ENCODE results near the gene HIVEP1. TPM values are rescaled to one million over a fixed set of nuclear protein-coding genes. Genes with fewer than 3 reads are reported as not detected.

The HIVEP1 gene
- total and polyA plus RNA-seq, 2 of the 13 experiments (the other 11 are each of a cell fraction or from before 2014, with no cell fraction given) = 7.4 to 9.9 TPM

DNA sequence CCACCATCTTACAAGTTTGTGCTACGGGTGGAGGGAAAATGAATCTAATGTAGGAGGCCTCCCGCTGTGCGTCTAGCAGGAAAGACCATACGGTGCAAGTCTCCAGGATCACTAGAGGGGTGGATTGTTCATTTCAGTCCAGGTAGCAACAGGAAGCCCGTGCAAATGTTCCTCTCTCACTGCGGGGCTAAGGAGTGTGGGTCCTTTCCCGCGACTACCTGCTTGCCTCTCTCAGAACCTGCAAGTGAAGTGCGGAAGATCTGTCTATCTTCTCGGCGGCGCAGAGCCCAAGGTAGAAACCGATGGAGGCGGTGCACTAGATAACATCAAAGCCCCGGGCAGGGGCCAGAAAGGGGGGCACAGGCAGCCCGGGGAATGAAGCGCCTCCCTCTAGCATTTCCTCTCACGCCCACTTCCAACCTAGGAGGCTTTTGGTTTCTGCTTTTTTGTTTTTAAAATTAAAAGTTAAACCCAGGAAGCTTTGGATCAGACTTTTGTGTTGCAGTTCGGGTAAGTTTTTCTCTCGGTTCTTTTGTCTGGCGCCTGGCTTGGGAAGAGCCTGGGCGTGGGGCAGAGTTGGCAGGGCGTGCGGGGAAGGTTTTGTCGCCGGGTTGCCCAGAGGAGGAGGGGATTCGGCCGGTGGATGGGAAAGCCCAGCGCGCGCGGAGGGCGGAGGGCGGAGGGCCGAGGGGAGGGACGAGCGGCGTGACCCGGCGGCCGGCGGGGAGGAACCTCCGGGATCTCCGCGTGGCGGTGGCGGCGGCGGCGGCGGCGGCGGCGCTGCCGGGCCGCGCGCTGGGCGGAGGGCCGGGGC lies 3.5 kb upstream of the HIVEP1 start (continued):
- TF ChIP-seq SRSF4 (IDR thresholded peaks at IDR 0.05; ENCODE audit: low read depth, low read length, poor library complexity, severe bottlenecking) (no peak), ZNF660 (CRISPR knock-in tag; IDR thresholded peaks at IDR 0.05; ENCODE audit: borderline replicate concordance, low read depth) (no peak), GRHL1 (CRISPR knock-in tag; conservative IDR thresholded peaks at IDR 0.05) (no peak), CBX1 (IDR thresholded peaks at IDR 0.05; ENCODE audit: low read depth) (peak; percentile 43), ZNF460 (CRISPR knock-in tag; IDR thresholded peaks at IDR 0.05; ENCODE audit: borderline replicate concordance) (no peak), CSRNP1 (CRISPR knock-in tag; IDR thresholded peaks at IDR 0.05) (no peak; the same call in 1 of the 2 replicates), NFE2L2 (IDR thresholded peaks at IDR 0.05; ENCODE audit: low read length) (no peak), NCOA2 (CRISPR knock-in tag; IDR thresholded peaks at IDR 0.05) (peak; percentile 75), ZNF292 (CRISPR knock-in tag; IDR thresholded peaks at IDR 0.05; ENCODE audit: borderline replicate concordance, low read depth) (0 out of 2 replicates have a peak, but pooled peaks have one; percentile 9), E2F2 (CRISPR knock-in tag; IDR thresholded peaks at IDR 0.05; ENCODE audit: borderline replicate concordance) (no peak; the same call in 1 of the 2 replicates), ATRX (CRISPR knock-in tag; IDR thresholded peaks at IDR 0.05; ENCODE audit: borderline replicate concordance) (no peak), HMGXB4 (CRISPR knock-in tag; IDR thresholded peaks at IDR 0.05; ENCODE audit: borderline replicate concordance in 1 of 2, low read depth in 1 of 2) (peak; percentile 58 to 74; a peak in 3 of 4 replicates), ZNF670 (CRISPR knock-in tag; IDR thresholded peaks at IDR 0.05; ENCODE audit: borderline replicate concordance) (peak; percentile 56; the same call in 1 of the 2 replicates), FLYWCH1 (CRISPR knock-in tag; IDR thresholded peaks at IDR 0.05) (no peak), CHD2 (IDR thresholded peaks at IDR 0.05; ENCODE audit: low read depth, low read length) (no peak), KAT7 (CRISPR knock-in tag; IDR thresholded peaks at IDR 0.05; ENCODE audit: borderline replicate concordance) (peak; percentile 44; the same call in 1 of the 2 replicates), ZNF563 (CRISPR knock-in tag; IDR thresholded peaks at IDR 0.05) (no peak), ZNF7 (CRISPR knock-in tag; IDR thresholded peaks at IDR 0.05) (no peak), ZNF709 (CRISPR knock-in tag; IDR thresholded peaks at IDR 0.05) (no peak)
- TF ChIP-seq, protein P1, sequence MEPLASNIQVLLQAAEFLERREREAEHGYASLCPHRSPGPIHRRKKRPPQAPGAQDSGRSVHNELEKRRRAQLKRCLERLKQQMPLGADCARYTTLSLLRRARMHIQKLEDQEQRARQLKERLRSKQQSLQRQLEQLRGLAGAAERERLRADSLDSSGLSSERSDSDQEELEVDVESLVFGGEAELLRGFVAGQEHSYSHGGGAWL (CRISPR knock-in tag; IDR thresholded peaks at IDR 0.05) = peak; percentile 53

All from HepG2 (cell line).